Hepatocyte (in vitro differentiated cells): ENCODE results near the gene NRSN1. TPM values are rescaled to one million over a fixed set of nuclear protein-coding genes. Genes with fewer than 3 reads are reported as not detected.

Experiments
- DNase-seq: peaks from one replicate; pipeline ENCODE4 v3.0.0-alpha.2; 2016; ENCODE audit warnings: low spot score
- H2AFZ ChIP-seq: fragments of 200-600 bp; sonication (generic); 2 replicates; pipeline ENCODE4 v1.6.0; 2016; ENCODE audit warnings: antibody characterized with exemption, mild to moderate bottlenecking
- H3K27ac ChIP-seq: fragments of 200-600 bp; sonication (generic); 2 replicates; pipeline ENCODE4 v1.5.1; 2016; ENCODE audit warnings: mild to moderate bottlenecking
- H3K27me3 ChIP-seq: fragments of 200-600 bp; sonication (generic); 2 replicates; pipeline ENCODE4 v1.6.1; 2016
- H3K36me3 ChIP-seq: fragments of 200-600 bp; sonication (generic); replicated peaks from 2 replicates; pipeline ENCODE4 v1.5.1; 2016; ENCODE audit warnings: low read depth; ENCODE audit not compliant: insufficient read depth
- H3K4me1 ChIP-seq: fragments of 200-600 bp; sonication (generic); 2 replicates; pipeline ENCODE4 v1.5.1; 2016; ENCODE audit warnings: mild to moderate bottlenecking, moderate library complexity; ENCODE audit not compliant: insufficient read depth
- H3K4me2 ChIP-seq: fragments of 200-600 bp; sonication (generic); 2 replicates; pipeline ENCODE4 v1.6.0; 2016
- H3K4me3 ChIP-seq: fragments of 200-600 bp; sonication (generic); 2 replicates; pipeline ENCODE4 v1.5.1; 2016; ENCODE audit warnings: mild to moderate bottlenecking
- H3K79me2 ChIP-seq: fragments of 200-600 bp; sonication (generic); 2 replicates; pipeline ENCODE4 v1.6.0; 2017; ENCODE audit warnings: mild to moderate bottlenecking
- H3K9me2 ChIP-seq: fragments of 200-600 bp; sonication (generic); replicated peaks from 2 replicates; pipeline ENCODE4 v1.6.0; 2017; ENCODE audit warnings: mild to moderate bottlenecking; ENCODE audit not compliant: insufficient read depth
- H3K9me3 ChIP-seq: fragments of 200-600 bp; sonication (generic); 2 replicates; pipeline ENCODE4 v1.5.1; 2016; ENCODE audit warnings: low read depth, mild to moderate bottlenecking
- H4K20me1 ChIP-seq: fragments of 200-600 bp; sonication (generic); 2 replicates; pipeline ENCODE4 v1.6.0; 2016; ENCODE audit warnings: mild to moderate bottlenecking; ENCODE audit not compliant: insufficient read depth, poor library complexity, severe bottlenecking
- CTCF ChIP-seq: fragments of 200-600 bp; sonication (generic); IDR thresholded peaks from 2 replicates; pipeline ENCODE4 v1.5.1; 2016; ENCODE audit warnings: antibody characterized with exemption, mild to moderate bottlenecking; ENCODE audit not compliant: poor library complexity
- EZH2 ChIP-seq: fragments of 200-600 bp; sonication (generic); IDR thresholded peaks from 2 replicates; pipeline ENCODE4 v1.6.1; 2016; ENCODE audit warnings: antibody characterized with exemption, mild to moderate bottlenecking, borderline replicate concordance
- EZH2phosphoT487 ChIP-seq: fragments of 200-600 bp; sonication (generic); IDR thresholded peaks from one replicate; pipeline ENCODE4 v1.6.1; 2018; ENCODE audit warnings: antibody characterized with exemption, mild to moderate bottlenecking, low read depth, moderate library complexity; ENCODE audit not compliant: unreplicated experiment, severe bottlenecking
- WGBS: methylation state at CpG from one replicate; pipeline ENCODE4 v1.1.6; 2016; ENCODE audit warnings: low lambda C conversion rate; ENCODE audit errors: missing lambda C conversion rate; 5-methylcytosine and 5-hydroxymethylcytosine counted together
- polyA plus RNA-seq: library from polyadenylated mRNA; unstranded; fragments of >200 nt; fragmentation: Nextera tagmentation; extraction: Ambion mirVana; gene quantifications from 2 replicates; pipeline ENCODE4 v1.2.1, GENCODE V29; 2016
- total RNA-seq: library from RNA; depleted of rRNA; stranded (reverse); fragments of >200 nt; gene quantifications from 2 replicates; pipeline ENCODE4 v1.2.3, GENCODE V29; 2014

Gene NRSN1
- total and polyA plus RNA-seq, 2 experiments from 2014 or later: 0.51 TPM; not detected in 1

- no peaks in the 10 kb centered on the region for H4K20me1 ChIP-seq
- 77% methylated on average over 1 of the region's 1 CpG for WGBS
- H3K27me3 ChIP-seq: peaks cover 16% of the 10 kb centered on the region
- no peaks in the 10 kb centered on the region for H3K36me3 ChIP-seq
- H3K9me3 ChIP-seq: no peaks in the 10 kb centered on the region
- no peak overlapping the region for H3K27ac ChIP-seq
- H2AFZ ChIP-seq: no peak overlapping the region
- no peak for DNase-seq
- H3K79me2 ChIP-seq: no peaks in the 10 kb centered on the region
- no peaks in the 10 kb centered on the region for H3K4me1 ChIP-seq
- TF ChIP-seq EZH2: no peak
- no peak for TF ChIP-seq CTCF
- no peak for TF ChIP-seq EZH2phosphoT487
- H3K4me3 ChIP-seq: no peak overlapping the region
- no peaks in the 10 kb centered on the region for H3K9me2 ChIP-seq
- no peak overlapping the region for H3K4me2 ChIP-seq
These were observed 25.8 kb upstream of the NRSN1 start for GRCh38 chr6:24100024-24100769.

DNA sequence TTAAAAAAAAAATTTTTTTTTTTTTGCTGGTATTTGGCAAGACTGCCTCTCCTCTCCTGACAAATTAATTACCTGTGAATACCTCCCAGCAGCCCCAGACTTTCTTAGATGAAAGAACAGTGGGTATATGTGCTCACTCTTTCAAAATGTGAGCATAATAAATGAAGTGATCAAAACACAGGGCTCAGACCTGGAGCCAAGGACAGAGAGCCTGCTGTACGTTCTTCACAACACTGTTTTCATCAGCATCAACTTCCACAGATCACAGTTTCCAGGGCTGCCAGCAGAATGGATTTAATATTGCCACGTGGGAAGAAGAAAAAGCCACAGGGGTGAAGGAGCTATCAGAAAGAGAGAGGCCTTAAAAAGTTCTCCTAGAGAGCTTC is 25.3 kb upstream of the NRSN1 start:
- no peak overlapping the region for H3K4me2 ChIP-seq
- H3K27me3 ChIP-seq: peaks cover 16% of the 10 kb centered on the region
- no peaks in the 10 kb centered on the region for H3K9me2 ChIP-seq
- H4K20me1 ChIP-seq: no peaks in the 10 kb centered on the region
- H3K4me1 ChIP-seq: no peaks in the 10 kb centered on the region
- H3K4me3 ChIP-seq: no peak overlapping the region
- no peak overlapping the region for H2AFZ ChIP-seq
- no peaks in the 10 kb centered on the region for H3K79me2 ChIP-seq
- 46% methylated on average over 2 of the region's 2 CpGs for WGBS
- DNase-seq: no peak
- no peaks in the 10 kb centered on the region for H3K9me3 ChIP-seq
- H3K27ac ChIP-seq: no peak overlapping the region
- TF ChIP-seq CTCF (no peak), EZH2 (no peak), EZH2phosphoT487 (no peak)
- no peaks in the 10 kb centered on the region for H3K36me3 ChIP-seq

DNA sequence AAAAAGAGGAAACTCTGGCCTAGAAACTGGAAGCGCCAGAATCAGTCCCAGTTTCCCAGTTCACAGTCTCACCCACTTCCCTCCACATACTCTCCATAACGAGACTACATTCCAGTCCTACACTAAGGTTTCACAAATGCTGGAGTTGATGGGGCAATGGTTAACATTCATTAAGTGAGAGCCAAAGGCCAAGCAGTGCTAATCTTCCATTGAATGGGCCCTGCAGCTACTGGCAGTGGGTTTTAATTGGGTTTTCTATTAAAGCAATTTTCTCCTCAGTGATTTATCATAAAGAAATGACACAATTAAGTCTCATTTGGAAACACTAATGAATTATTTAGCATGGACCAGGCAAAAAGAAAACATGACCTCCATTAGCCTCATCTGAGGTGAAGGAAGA is 20.8 kb upstream of the NRSN1 start:
- Histone ChIP-seq H3K9me3 (no peaks in the 10 kb centered on the region), H3K36me3 (no peaks in the 10 kb centered on the region), H3K4me1 (no peaks in the 10 kb centered on the region), H3K9me2 (no peaks in the 10 kb centered on the region), H3K4me2 (no peak overlapping the region), H3K4me3 (no peak overlapping the region), H4K20me1 (no peaks in the 10 kb centered on the region), H2AFZ (no peak overlapping the region), H3K27me3 (no peaks in the 10 kb centered on the region), H3K79me2 (no peaks in the 10 kb centered on the region), H3K27ac (no peak overlapping the region)
- 83% methylated on average over 2 of the region's 2 CpGs for WGBS
- TF ChIP-seq EZH2 (no peak), CTCF (no peak), EZH2phosphoT487 (no peak)
- DNase-seq: no peak

DNA sequence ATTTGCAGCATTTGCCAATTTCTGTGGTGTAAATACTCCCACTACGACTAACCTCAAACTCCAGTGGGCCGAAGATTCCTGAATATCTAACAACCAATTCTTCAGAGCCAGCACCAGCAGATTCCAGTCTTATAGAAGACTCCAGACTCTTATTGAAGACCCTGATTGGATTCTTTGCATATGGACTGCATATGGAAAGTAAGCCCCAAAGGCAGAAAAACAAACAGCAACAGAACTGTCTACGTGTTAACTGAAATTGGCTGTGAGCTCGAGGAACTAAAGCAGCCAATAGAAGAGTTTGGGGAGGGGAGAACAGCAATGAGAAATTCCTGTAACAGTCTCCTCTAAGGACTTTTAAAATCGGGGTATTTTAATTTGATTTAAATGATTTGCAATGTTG is 19.7 kb upstream of the NRSN1 start:
- Histone ChIP-seq H3K4me2 (no peak overlapping the region), H3K9me2 (no peaks in the 10 kb centered on the region), H3K27ac (no peak overlapping the region), H3K79me2 (no peaks in the 10 kb centered on the region), H3K4me1 (no peaks in the 10 kb centered on the region), H4K20me1 (no peaks in the 10 kb centered on the region), H3K9me3 (no peaks in the 10 kb centered on the region), H3K27me3 (no peaks in the 10 kb centered on the region), H3K4me3 (no peak overlapping the region), H2AFZ (no peak overlapping the region), H3K36me3 (no peaks in the 10 kb centered on the region)
- no peak for DNase-seq
- TF ChIP-seq EZH2phosphoT487 (no peak), EZH2 (no peak), CTCF (no peak)
- WGBS: 76% methylated on average over 5 of the region's 5 CpGs
